GM12865 (cell line): ENCODE results near the gene RFNG.

Source experiments
- DNase-seq: peaks from one replicate; pipeline ENCODE4 v3.0.0; 2010; ENCODE audit warnings: low read depth
- H3K4me3 ChIP-seq: 2 replicates; pipeline ENCODE4 v1.5.1; 2011; ENCODE audit warnings: mild to moderate bottlenecking, low read depth, low read length, control low read depth
- CTCF ChIP-seq: IDR thresholded peaks from 2 replicates; pipeline ENCODE4 v1.5.1; 2011; ENCODE audit warnings: low read length, control low read depth, low read depth, inconsistent platforms; ENCODE audit not compliant: insufficient read depth; ENCODE audit errors: missing control alignments

RFNG gene

GRCh38 chr17:82083533-82084359 lies 32.1 kb upstream of the RFNG start:
- DNase-seq, result no peak
- no peak overlapping the region for H3K4me3 ChIP-seq
- no peak for TF ChIP-seq CTCF

DNA sequence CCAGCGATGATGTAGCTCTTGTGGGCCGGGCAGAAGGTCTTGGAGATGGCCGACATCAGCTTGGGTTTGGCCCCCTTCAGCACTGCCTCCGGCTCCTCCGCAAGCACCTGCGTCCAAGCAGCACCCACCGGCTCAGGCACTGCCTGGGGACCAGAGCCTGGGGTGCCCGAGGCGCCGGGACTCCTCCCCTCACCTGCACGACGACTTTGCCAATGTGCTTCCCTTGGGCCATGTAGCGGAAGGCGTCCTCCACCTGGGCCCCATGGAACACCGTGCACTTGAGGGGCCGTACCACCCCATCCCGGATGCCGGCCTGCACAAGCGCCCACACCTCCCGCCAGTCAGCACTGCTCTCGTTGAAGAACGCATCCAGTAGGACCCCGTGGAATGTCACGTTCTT lies 31.4 kb upstream of the RFNG start:
- no peak for DNase-seq
- TF ChIP-seq CTCF, result no peak
- H3K4me3 ChIP-seq, result no peak overlapping the region

GRCh38 chr17:82082456-82082855 lies 30.8 kb upstream of the RFNG start:
- H3K4me3 ChIP-seq, result no peak overlapping the region
- no peak for DNase-seq
- TF ChIP-seq CTCF, result no peak

DNA sequence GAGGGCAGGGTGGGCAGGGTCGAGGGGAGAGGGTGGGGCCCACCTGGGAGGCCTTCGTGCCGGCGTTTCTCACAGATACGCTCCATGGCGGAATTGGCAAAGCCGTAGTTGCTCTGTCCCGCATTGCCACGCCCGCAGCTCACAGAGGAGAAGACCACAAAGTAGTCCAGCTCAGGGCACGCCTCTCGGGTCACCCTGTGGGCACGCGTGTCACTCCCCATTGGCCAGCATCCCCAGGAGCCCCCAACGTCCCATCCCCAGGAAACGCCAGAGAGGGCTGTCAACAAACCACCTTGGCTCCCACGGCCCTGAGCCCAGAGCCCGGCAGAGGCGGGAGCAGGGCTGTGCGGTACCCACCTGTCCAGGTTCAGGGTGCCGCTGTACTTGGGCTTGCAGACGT lies 30.4 kb upstream of the RFNG start:
- DNase-seq, result no peak
- no peak for TF ChIP-seq CTCF
- H3K4me3 ChIP-seq, result no peak overlapping the region

DNA sequence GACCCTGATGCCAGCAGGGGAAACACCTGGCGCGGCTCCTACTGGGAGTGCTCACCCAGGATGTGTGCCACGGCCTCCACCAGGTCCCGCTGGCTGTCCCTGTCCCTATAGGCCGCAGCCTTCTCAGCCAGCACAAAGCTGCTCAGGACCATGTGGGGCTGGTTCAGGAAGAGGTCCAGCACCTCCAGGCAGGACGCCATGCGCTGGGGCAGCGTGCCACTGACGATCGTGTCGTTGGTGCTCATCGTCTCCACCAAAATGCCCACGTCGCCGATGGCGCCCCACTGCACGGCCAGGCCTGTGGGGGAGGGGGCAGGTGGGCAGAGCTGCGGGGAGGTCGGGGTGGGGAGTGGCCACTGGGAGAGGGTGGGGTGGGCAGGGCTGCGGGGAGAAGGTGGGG lies 29.9 kb upstream of the RFNG start:
- no peak for TF ChIP-seq CTCF
- DNase-seq, result no peak
- no peak overlapping the region for H3K4me3 ChIP-seq

- TF ChIP-seq CTCF, result no peak
- DNase-seq, result no peak
- no peak overlapping the region for H3K4me3 ChIP-seq
These were observed 29.3 kb upstream of the RFNG start for GRCh38 chr17:82080789-82081464.
